Tibial nerve (tissue), 3 donors: ENCODE measurements around the gene MACF1.

Source experiments
- CTCF ChIP-seq, 5 experiments: fragments of 200-600 bp in 3 of 5; fragments of 450-650 bp in 2 of 5; sonication (generic) in 3 of 5; IDR thresholded peaks; one replicate each; pipeline ENCODE4 v1.5.1; 2016 to 2019; ENCODE audit warnings: antibody characterized with exemption in 5 of 5, mild to moderate bottlenecking in 3 of 5, moderate library complexity in 2 of 5
- POLR2A ChIP-seq, 2 donors: fragments of 450-650 bp; IDR thresholded peaks; one replicate each; pipeline ENCODE4 v1.6.1; 2017; ENCODE audit warnings: antibody characterized with exemption in 2 of 2, mild to moderate bottlenecking in 2 of 2, moderate library complexity in 2 of 2

DNA sequence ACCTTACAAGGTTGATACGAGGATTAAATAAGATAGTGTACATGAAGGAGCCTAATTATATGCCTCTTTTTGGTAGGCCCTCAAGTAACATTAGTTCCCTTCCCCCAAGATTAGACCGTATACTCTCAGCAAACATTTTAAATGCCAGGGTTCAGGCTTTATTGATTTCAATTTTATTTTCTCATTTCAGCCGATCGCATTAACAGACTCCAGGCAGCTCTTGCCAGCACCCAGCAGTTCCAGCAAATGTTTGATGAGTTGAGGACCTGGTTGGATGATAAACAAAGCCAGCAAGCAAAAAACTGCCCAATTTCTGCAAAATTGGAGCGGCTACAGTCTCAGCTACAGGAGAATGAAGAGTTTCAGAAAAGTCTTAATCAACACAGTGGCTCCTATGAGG lies 182.5 kb downstream of the MACF1 start:
- no peak for TF ChIP-seq CTCF (IDR thresholded peaks at IDR 0.05)
- no peak for TF ChIP-seq POLR2A (IDR thresholded peaks at IDR 0.05)
